Motor neuron (in vitro differentiated cells): ENCODE data around the gene CYP2A6. TPM values are rescaled to one million over a fixed set of nuclear protein-coding genes. Genes with fewer than 3 reads are reported as not detected.

Source experiments
- ATAC-seq, 8 experiments: fragments of 200-7000 bp; cut with Tn5 transposase; replicated peaks in 6 of 8; 2 replicates each; pipeline ENCODE4 v1.8.0; 2021; ENCODE audit warnings: mild to moderate bottlenecking in 8 of 8, moderate library complexity in 8 of 8
- H3K27ac ChIP-seq, 2 donors: fragments of 250-450 bp; sonication (Bioruptor Pico); 2 replicates each; pipeline ENCODE4 v1.9.0; 2021; ENCODE audit warnings: antibody characterized with exemption in 2 of 2, mild to moderate bottlenecking in 2 of 2, moderate library complexity in 1 of 2
- H3K4me1 ChIP-seq, 2 donors: fragments of 250-450 bp; sonication (Bioruptor Pico); replicated peaks in 1 of 2; 2 replicates each; pipeline ENCODE4 v1.6.1; 2021; ENCODE audit warnings: antibody characterized with exemption in 2 of 2, mild to moderate bottlenecking in 2 of 2, moderate library complexity in 1 of 2
- H3K4me3 ChIP-seq, 5 donors: fragments of 250-450 bp; sonication (Bioruptor Pico); 2 replicates each; pipeline ENCODE4 v1.9.0; 2021; ENCODE audit warnings: antibody characterized with exemption in 5 of 5, mild to moderate bottlenecking in 5 of 5, moderate library complexity in 4 of 5
- WGBS, 10 experiments: fragments of 450-650 bp; shearing (Covaris generic); methylation state at CpG; one replicate each; pipeline ENCODE4 v1.0.0; 2022; 5-methylcytosine and 5-hydroxymethylcytosine counted together
- in situ Hi-C, 9 experiments: fragments of 400-800 bp; cut with MboI; loops; one replicate each; pipeline ENCODE4 v1.15.0; 2021; ENCODE audit warnings: low sequenced_read_pairs in 9 of 9, low pct_unique_long_range_greater_than_20kb in 2 of 9; ENCODE audit not compliant: unreplicated experiment in 9 of 9
- total RNA-seq, 8 experiments: library from RNA; unstranded; fragments of 300-600 nt; gene quantifications; 2 replicates each; pipeline versions ENCODE4 v1.2.3 to v1.2.4, GENCODE V29; 2022

The CYP2A6 gene
- total RNA-seq, 8 experiments from 2014 or later: 0.16 to 2.0 (median 1.4) TPM; not detected in 3

DNA sequence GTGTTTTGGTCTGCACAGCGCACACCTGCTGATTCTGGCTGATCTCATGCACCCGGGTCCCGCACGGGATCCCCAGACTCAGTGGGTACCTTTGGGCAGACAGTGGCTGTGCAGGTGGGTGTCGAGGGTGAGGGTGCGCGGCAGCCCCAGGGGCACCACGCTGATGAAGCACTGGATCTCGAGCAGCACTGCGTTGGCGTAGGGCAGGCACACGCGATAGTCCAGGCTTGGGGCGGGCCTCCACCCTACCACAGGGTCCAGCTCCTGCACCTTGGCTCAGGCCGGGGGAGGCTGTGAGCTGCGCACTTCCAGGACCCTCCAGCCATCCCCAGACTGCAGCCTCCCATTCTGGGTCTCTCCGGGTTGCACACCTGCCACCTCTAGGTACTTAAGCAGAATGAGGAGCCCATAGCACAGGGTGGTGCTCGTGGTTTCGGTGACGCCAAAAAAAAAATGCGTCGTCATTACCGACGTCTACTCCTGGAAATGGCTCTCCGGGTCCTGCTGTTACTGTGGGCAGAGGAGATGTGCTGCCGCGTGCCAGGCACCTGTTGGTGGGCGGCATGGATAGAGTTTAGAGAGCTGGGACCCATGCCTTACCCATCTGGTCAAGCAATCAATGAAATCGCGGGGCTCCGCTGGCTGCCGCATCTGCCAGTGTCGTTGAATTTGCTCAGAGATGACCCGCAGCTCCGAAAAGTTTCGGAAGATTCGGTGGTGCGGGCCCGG, 40.7 kb downstream of the CYP2A6 start:
- WGBS, 10 experiments: 89 to 96% (median 93%) methylated on average over 3 to 22 of the region's 39 CpGs; no CpG with 5 or more reads in 6 of the 10 experiments
- Histone ChIP-seq H3K27ac (no peak overlapping the region), H3K4me3 (no peak overlapping the region), H3K4me1 (peaks cover 31 to 34% of the 10 kb centered on the region in 2 donors)
- in situ Hi-C loops: loop anchor here in 5 of 9 experiments (25.0 kb wide), 1 partner anchor 147 kb away; no protein-coding TSS in a partner anchor
- no peak for ATAC-seq

DNA sequence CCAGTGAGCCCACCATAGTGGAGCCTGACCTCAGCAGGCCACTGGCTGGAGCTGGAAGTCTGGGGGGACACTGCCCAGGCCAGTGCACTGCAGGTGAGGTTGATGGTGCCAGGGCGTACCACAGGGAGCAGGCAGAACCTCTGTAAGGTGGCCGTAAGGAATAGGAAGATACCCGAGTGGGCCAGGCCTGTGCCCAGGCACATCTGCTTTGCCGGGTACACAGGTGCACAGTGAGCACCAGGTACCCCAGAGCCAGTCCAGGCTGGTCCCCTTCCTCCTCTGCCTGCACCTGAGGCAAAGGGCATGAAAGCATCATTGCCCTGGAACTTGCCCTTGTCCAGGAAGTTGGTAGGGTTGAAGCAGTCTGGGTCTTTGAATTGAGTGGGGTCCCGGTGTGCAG, 41.8 kb downstream of the CYP2A6 start:
- ATAC-seq: no peak
- in situ Hi-C loops: loop anchor here in 5 of 9 experiments (25.0 kb wide), 1 partner anchor 146 kb away; no protein-coding TSS in a partner anchor

DNA sequence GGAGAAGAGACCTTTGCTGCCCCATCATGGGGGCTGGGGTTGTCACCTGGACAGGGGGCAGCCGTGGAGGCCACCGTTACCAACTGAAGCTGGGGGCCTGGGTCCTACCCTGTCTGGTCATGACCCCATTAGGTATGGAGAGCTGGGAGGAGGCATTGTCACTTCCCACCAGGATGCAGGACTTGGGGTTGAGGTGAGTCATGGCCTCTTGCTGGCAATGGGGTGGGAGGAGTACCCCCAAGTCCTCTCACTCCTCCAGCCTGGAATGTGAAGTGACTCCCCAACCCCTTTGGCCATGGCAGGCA, 42.3 kb downstream of the CYP2A6 start:
- in situ Hi-C loops: loop anchor here in 5 of 9 experiments (25.0 kb wide), 1 partner anchor 146 kb away; no protein-coding TSS in a partner anchor
- H3K27ac ChIP-seq: no peak overlapping the region
- ATAC-seq: no peak
- H3K4me3 ChIP-seq: no peak overlapping the region
- peaks cover 46 to 50% of the 10 kb centered on the region in 2 donors for H3K4me1 ChIP-seq
- WGBS, 10 experiments: 40 to 83% methylated on average over 1 to 2 of the region's 2 CpGs; no CpG with 5 or more reads in 8 of the 10 experiments

More for the DNA sequence above, 41.8 kb downstream of the CYP2A6 start:
- 38 to 100% methylated on average over 1 to 2 of the region's 5 CpGs; no CpG with 5 or more reads in 8 of the 10 experiments for WGBS, 10 experiments
- Histone ChIP-seq H3K27ac (no peak overlapping the region), H3K4me3 (no peak overlapping the region), H3K4me1 (peaks cover 41 to 44% of the 10 kb centered on the region in 2 donors)

DNA sequence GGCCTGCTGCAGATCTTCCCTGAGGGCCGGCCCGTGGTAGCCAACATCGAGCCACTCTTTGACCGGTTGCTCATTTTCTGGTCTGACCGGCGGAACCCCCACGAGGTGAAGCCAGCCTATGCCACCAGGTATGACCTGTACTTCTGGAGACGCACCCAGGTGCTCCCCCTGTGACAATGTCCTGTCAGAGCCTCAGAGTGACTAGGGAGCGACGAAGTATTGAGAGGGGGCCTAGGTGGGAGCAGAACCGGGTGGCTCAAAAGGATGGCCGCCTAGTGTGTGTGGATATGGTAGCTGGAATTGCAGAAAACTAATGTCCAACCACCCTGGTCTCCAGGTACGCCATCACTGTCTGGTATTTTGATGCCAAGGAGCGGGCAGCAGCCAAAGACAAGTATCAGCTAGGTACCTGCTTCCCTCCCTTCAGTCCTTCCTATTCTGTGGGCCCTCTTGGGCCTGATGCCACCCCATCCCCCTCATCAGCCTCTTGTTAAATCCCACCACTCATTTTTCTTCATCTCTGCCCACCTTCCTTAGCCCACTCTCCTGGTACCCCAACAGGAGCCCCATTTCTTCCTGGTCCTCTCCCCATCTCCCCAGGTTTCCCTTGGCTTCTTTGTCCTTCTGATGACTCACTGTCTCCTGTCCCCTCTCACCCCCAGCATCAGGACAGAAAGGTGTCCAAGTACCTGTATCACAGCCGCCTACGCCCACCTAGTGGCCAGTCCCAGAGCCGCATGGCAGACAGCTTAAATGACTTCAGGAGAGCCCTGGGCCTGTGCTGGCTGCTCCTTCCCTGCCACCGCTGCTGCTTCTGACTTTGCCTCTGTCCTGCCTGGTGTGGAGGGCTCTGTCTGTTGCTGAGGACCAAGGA, 42.9 kb downstream of the CYP2A6 start:
- 20 to 100% (median 67%) methylated on average over 1 to 9 of the region's 18 CpGs; no CpG with 5 or more reads in 6 of the 10 experiments for WGBS, 10 experiments
- peaks cover 52 to 56% of the 10 kb centered on the region in 2 donors for H3K4me1 ChIP-seq
- H3K27ac ChIP-seq: peak overlapping the region in 1 of 2 donors; percentile 63
- in situ Hi-C loops: loop anchor here in 5 of 9 experiments (25.0 kb wide), 1 partner anchor 145 kb away; no protein-coding TSS in a partner anchor
- no peak for ATAC-seq
- peak overlapping the region in 3 of 5 donors; percentile 5 to 10 (median 5) for H3K4me3 ChIP-seq

DNA sequence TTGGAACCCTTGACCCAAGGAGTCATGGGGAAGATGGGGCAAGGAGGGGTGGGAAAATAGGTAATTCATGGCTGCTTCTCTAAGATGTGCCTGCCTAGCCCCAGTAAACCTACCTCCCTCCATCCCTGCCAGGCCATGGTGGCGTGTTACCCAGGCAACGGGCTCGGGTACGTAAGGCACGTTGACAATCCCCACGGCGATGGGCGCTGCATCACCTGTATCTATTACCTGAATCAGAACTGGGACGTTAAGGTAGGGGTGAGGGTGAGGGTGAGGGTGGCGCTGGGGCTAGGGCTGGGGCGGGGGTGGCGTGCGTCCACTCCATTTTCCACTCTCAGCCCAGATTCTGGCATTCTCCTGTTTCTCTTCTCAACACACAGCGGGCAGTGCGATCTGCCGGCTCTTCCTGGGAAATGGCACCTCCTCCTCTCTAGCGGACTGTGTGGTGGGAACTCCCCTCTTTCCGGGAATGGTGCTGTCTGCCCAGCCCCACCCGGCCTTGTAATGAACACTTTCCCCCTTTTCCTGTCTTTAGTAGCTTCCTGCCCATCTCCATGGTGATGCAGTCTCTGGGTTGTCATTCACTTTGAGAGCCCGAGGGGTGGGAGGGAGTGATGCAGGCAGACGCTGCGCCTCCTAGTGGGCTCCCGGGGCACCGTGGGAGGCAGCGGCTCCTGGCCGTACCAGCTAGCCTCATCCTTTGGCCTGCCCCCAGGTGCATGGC, 43.7 kb downstream of the CYP2A6 start:
- peak; percentile 58 to 84 (median 80) for ATAC-seq
- H3K27ac ChIP-seq: peak overlapping the region; percentile 56 to 63
- peak overlapping the region; percentile 7 to 17 (median 15) for H3K4me3 ChIP-seq
- H3K4me1 ChIP-seq: peaks cover 54 to 56% of the 10 kb centered on the region in 2 donors
- in situ Hi-C loops: loop anchor here in 5 of 9 experiments (25.0 kb wide), 1 partner anchor 144 kb away; no protein-coding TSS in a partner anchor
- 16 to 70% methylated on average over 2 to 10 of the region's 26 CpGs; no CpG with 5 or more reads in 8 of the 10 experiments for WGBS, 10 experiments

DNA sequence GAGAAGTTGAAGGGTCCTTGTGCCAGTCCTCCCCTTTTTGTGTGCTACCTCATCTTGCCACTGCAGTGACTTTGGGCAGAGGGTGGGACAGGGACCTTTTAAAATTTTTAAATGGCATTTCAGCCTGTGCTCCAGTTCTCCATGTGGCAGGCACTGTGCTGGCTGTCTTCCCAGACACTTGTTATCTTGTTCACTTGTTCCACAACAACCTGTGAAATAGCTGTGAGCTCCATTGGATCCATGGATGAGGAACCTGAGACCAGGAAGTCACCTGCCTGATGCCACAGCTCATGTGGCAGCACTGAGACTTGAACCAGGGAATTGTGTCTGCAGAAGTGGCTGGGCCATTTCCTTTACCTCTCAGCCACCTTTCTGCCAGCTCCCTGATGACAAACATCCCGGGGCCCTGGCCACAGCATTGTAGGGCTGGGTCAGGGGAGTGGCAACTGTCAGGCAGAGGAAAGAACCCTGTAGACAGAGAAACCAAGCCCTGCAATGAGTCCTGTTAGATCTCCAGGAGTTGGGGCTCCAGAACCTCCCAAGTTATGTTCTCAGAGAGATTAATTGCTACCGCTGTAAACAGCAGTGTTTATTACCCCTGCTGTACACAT, 44.9 kb downstream of the CYP2A6 start:
- 87 to 100% (median 100%) methylated on average over 1 to 2 of the region's 2 CpGs; no CpG with 5 or more reads in 6 of the 10 experiments for WGBS, 10 experiments
- Histone ChIP-seq H3K4me1 (peaks cover 62 to 66% of the 10 kb centered on the region in 2 donors), H3K4me3 (no peak overlapping the region), H3K27ac (no peak overlapping the region)
- in situ Hi-C loops: loop anchor here in 5 of 9 experiments (25.0 kb wide), 1 partner anchor 143 kb away; no protein-coding TSS in a partner anchor
- ATAC-seq: no peak

DNA sequence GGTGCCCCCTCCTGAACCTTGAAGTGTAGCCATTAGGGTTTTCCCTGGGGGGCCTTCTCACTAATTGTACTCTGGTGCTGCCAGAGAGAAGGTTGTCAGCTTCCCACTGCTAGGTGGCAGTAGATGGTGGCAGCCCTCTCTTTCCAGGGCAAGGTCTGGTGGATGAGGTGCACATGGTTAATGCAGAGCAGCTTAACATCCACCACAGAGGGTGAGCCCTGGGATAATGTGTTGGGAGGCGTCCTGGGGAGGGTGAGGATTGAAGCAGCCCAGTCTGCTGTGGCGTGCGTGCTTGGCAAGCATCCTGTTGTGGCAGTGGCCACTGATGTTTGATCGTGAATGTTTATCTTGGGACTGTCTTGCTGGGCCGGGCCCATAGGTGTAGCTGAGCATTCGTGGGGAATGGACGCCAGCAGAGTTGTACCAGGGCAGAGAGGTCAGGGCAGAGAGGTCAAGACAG, 45.4 kb downstream of the CYP2A6 start:
- WGBS, 10 experiments: 67 to 100% (median 93%) methylated on average over 1 to 7 of the region's 7 CpGs; no CpG with 5 or more reads in 4 of the 10 experiments
- Histone ChIP-seq H3K27ac (no peak overlapping the region), H3K4me3 (no peak overlapping the region), H3K4me1 (peaks cover 66 to 69% of the 10 kb centered on the region in 2 donors)
- in situ Hi-C loops: loop anchor here in 5 of 9 experiments (25.0 kb wide), 1 partner anchor 143 kb away; no protein-coding TSS in a partner anchor
- ATAC-seq: no peak

DNA sequence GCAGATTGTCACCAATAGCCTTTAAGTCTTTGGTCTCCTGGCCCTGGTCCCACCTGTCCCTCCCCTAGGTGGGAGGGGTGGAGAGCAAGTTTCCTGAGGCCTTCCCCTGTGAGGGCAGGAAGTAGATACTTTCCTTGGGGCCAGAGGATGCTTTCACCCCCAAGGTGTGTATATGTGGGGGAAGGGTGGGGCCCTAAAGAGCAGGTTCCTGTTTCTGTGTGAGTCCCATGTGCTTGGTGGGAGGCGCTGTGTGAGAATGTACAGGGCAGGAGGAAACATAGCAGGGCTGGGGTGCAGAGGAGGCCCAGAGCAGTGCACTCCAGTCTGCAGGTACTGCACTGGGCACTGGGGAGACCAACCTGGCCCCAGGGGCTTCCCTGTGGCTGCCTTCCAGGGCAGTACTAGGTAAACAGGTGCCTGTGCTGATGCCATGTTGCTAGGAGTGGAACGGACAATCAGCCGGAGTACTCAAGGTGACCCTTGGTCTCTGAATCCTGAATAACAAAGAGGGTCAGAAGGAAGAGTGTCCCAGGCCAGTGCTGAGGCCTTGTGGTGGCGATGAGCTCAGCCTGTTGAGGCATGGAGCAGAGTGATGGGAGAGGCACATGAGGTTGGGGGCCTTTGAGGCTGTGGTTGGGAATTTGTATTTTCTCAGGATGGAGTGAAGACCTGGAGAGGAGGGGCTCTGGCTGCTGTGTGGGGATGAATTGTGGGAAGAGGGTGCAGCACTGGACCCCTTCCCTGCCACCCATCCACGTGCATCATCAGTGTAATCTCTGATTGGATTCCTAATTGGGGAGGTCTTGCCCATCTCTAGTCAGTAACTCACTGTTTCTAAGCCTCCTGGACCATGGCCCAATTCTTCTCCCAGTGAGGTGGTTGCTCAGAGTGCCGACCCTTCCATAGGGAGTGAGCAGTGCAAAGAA, 46.1 kb downstream of the CYP2A6 start:
- WGBS, 10 experiments: 74 to 100% (median 90%) methylated on average over 1 to 5 of the region's 6 CpGs; no CpG with 5 or more reads in 4 of the 10 experiments
- Histone ChIP-seq H3K4me1 (peaks cover 66 to 69% of the 10 kb centered on the region in 2 donors), H3K27ac (no peak overlapping the region), H3K4me3 (no peak overlapping the region)
- in situ Hi-C loops: loop anchor here in 5 of 9 experiments (25.0 kb wide), 1 partner anchor 142 kb away; no protein-coding TSS in a partner anchor
- no peak for ATAC-seq

DNA sequence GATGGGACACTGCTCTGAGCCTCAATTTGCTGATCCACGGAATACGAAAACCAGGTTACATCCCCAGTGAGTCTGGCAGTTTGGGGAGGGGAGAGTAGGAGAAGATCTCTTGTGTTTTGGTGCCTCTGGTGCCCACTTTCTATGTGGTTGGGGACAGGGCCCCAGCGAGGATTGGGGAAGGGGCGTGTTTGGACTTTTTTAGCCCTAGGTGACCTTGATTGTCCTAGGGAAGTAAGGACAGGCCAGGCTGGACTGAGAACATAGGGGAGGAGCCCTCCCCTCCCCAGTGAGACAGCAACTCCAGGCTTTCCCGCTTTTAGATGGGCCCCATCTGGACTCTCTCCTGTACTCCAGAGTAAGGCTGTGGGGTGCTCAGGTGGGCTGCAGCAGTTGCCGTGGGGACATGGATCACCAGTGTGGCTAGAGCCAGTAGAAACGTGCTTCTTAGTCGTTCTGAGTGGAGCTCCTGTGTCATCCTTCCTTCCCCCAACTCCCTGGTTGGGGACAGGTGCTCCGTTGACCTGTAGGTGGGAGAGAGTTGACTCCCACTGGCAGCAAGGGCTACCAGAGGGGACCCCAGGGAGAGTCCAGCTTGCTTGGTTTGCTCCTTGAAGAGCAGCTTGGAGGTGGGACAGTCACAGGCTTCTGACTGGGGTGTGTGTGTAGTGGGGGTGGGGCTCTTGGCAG, 46.9 kb downstream of the CYP2A6 start:
- ATAC-seq: no peak
- Histone ChIP-seq H3K4me3 (no peak overlapping the region), H3K27ac (no peak overlapping the region), H3K4me1 (peaks cover 66 to 69% of the 10 kb centered on the region in 2 donors)
- in situ Hi-C loops: loop anchor here in 5 of 9 experiments (25.0 kb wide), 1 partner anchor 141 kb away; no protein-coding TSS in a partner anchor
- WGBS, 10 experiments: 65 to 76% methylated on average over 2 to 4 of the region's 9 CpGs; no CpG with 5 or more reads in 8 of the 10 experiments

DNA sequence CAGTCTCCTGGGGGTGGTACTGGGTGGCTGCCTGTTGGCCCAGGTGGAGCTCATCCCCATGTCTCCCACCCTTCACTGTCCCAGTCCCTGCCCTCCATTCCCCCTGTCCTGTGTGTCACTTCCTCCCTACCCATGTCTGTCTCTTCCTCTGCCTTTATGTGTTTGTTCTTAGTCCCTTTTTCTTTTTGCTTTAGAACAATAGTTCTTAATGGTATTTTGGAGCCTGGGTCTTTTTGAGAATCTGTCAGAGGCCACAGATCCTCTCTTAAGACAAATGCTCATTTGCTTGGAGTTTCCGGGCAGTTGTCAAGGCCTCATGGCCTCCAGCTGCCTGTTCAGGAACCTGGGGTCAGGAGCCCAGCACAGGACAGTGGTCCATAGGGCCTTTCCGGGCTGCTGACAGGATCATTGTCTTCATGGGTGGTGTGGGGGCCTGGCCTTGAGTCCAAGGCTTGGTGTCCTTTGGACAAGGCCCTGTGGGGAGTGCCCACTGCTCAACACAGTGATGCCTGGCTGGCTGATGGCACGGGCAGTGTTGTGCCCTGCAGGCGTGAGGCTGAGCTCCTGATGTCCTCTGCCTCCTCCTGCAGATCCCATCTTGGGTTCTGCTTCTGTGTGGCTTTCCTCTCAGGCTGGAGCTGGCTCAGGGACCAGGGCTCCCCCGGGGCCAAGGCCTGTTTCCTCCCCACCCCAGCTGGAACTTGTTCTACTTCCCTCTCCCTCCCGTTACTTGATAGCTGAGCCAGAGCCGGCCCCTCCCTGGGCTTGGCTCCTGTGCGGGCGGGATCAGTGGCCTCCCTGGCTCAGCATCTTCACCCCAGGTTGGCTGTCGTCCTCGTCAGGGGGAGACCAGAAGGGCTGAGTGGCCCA, 47.7 kb downstream of the CYP2A6 start:
- Histone ChIP-seq H3K27ac (no peak overlapping the region), H3K4me1 (peaks cover 66 to 67% of the 10 kb centered on the region in 2 donors), H3K4me3 (peak overlapping the region in 2 of 5 donors; percentile 6 to 12)
- peak in 2 of 8 experiments; percentile 0 to 1 for ATAC-seq
- 0 to 80% (median 67%) methylated on average over 1 to 8 of the region's 11 CpGs; no CpG with 5 or more reads in 5 of the 10 experiments for WGBS, 10 experiments
- in situ Hi-C loops: loop anchor here in 5 of 9 experiments (25.0 kb wide), 1 partner anchor 140 kb away; no protein-coding TSS in a partner anchor
